VCaP (cell line): ENCODE results near the gene PRDM15.
A peak's percentile ranks its signal among the peaks of the same experiment; 100 is the strongest.

Experiments used
- H3K27ac ChIP-seq: fragments of 450-650 bp; 2 replicates; pipeline ENCODE4 v1.5.1; 2017
- TF ChIP-seq, protein P1 (sequence below): fragments of 450-650 bp; conservative IDR thresholded peaks from 2 replicates; pipeline ENCODE4 v1.5.1; 2017; ENCODE audit warnings: mild to moderate bottlenecking, moderate library complexity

The PRDM15 gene

DNA sequence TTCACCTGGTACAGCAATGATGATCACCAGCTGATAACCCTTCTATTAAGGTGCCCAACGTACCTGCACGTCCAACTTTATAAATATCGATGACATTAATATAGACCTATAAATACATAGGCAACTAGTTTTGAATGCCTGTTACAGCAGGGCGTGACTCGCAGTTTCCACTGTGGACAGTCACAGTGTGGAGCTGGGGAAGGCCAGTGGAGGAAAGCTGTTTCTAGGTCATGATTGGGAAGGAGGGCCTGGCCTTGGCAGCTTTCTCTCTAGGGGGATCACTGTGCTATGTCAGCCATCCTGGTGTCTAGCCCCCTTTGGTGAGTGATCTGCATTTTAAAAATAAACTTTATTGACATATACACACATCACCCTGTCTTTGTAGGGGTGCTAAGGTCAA, 4.4 kb upstream of the PRDM15 start:
- TF ChIP-seq, protein P1, sequence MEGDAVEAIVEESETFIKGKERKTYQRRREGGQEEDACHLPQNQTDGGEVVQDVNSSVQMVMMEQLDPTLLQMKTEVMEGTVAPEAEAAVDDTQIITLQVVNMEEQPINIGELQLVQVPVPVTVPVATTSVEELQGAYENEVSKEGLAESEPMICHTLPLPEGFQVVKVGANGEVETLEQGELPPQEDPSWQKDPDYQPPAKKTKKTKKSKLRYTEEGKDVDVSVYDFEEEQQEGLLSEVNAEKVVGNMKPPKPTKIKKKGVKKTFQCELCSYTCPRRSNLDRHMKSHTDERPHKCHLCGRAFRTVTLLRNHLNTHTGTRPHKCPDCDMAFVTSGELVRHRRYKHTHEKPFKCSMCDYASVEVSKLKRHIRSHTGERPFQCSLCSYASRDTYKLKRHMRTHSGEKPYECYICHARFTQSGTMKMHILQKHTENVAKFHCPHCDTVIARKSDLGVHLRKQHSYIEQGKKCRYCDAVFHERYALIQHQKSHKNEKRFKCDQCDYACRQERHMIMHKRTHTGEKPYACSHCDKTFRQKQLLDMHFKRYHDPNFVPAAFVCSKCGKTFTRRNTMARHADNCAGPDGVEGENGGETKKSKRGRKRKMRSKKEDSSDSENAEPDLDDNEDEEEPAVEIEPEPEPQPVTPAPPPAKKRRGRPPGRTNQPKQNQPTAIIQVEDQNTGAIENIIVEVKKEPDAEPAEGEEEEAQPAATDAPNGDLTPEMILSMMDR: no peak
- H3K27ac ChIP-seq: no peak overlapping the region

DNA sequence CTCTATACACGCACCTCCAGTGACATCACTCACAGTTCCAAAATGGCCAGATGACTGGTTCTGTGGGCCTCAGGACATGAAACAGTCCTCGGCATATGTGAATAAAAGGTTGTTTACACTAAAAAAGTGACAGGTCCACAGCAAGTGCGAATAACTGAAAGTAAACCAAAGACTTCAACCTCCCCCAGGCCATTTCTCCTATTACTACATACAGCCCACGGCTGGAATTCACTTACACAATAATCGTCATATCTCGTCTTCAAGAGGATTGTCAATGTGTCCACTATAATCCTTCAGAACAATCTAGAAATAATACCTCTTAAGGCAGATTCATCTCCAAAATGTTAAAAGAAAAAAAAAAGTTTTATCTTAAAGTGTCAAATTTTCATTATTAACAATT, 1.9 kb upstream of the PRDM15 start:
- no peak overlapping the region for H3K27ac ChIP-seq
- TF ChIP-seq, protein P1: no peak

DNA sequence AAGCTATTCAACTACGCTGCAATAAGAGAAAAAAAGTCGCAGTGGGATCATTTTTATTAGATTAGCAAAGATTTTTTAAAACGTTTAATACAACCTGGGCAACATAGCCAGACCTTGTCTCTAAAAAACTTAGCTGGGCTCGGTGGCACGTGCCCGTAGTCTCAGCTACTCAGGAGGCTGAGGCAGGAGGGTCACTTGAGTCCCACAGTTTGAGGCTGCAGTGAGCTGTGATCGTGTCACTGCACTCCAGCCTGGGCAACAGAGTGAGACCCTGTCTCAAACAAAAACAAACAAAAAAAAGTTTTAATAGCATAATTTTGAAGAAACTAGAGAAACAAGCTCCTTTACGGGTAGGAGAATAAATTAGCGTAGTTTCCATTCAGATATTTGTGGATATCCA, 1.0 kb upstream of the PRDM15 start:
- TF ChIP-seq, protein P1: no peak
- peak overlapping the region; percentile 98 for H3K27ac ChIP-seq

- TF ChIP-seq, protein P1: no peak
- peak overlapping the region; percentile 98 for H3K27ac ChIP-seq
Measured at GRCh38 chr21:41878831-41879189, 334 bp downstream of the PRDM15 start.

DNA sequence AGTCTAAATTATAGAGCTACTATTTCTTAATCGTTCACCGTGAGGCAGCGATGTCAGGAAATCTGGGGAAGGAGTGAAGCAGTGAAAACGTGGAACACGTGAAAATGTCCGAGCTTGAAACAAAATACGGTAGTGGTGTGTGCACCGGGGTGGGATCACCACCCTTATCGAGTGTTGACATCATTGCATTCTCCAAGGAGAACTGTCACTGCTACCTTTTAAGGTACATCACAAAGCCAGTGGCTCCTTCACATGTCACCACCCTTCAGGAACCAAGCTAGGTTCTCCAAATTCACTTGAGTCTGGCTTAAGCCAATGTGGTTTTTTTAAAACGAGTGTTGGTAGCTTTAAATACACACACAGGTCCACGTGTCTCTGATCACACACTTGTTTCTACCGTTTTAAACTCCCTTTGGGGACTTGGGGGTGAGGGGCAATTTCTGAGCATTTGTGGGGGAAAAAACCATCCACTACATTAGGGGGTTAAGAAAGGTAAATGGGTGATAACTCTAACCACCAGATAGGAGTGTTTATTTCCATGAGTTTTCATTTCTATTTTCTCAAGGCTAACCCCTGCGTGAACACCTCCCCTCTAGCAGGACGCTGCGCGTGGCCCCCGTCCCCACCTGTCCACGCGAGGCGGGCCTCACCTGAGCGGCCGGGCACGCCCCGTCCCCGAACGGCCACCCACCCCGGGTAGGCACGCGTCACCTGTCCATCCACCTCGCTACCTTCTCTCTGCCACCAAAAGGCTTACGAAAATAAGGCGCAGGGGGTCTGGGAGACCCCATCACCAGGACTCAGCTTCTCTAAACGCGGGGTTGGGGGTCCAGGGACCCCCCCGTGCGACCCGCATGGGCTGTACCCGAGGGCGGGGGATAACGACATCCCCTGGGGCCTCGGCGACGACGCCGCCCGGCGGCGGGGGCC, 978 bp downstream of the PRDM15 start:
- TF ChIP-seq, protein P1: no peak
- peak overlapping the region; percentile 98 for H3K27ac ChIP-seq

DNA sequence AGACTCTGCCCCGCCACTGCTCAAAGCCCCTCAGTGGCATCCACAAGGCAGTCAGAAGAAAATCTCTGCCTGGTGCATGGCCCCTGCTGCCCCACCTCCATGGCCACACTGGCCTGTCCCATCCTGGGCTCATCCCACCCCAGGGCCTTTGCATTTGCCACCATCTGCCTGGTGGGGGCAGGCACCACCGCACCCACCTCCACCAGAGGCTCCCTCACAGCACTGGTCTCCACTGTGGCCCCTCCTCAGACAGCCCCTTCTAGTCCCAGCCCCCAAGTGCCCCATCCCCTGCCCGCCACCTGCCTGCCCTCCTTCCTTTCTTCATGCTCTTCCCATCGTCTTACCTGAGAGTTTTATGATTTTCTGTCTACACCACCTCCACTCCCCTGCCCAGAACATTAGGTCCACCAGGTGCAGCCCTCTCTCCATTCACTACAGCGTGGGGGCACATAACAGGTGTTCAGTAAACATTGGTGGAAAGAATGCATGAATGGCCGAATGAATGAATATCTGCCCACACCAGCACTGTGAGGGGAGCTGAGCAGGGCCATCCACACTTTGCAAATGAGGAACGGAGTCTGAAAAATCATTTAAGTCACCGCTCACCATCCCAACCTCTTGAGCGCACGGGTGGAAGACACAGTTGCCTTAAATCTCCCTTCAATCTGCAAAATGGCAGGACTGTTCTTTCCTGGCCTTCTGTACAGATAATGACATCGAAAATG, 2.1 kb downstream of the PRDM15 start:
- TF ChIP-seq, protein P1: no peak
- peak overlapping the region; percentile 98; the same call in 1 of the 2 replicates for H3K27ac ChIP-seq

DNA sequence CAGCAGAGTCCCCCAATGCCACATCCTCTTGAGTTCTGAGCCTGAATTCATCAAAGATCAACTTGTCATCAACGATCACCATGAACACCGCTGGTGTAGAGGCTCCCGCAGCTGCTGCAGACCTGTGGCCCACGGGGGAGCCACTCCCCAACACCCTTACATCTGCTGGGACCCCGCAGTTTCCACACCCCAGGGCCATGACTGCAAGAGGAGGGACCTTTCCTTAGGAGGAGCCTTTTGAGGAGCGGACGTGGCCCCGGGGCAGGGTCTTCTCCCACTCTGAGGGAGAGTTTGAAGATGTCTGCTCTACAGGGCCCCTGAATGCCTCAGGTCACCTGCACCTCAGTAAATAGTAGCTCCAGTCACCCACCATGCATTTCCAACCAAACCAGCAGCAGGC, 2.7 kb downstream of the PRDM15 start:
- TF ChIP-seq, protein P1: no peak

More for the DNA sequence above, 2.7 kb downstream of the PRDM15 start:
- no peak overlapping the region; the same call in 1 of the 2 replicates for H3K27ac ChIP-seq
